GM23338 (cell line): ENCODE measurements around the gene RGS19. TPM values are rescaled to one million over a fixed set of nuclear protein-coding genes. Genes with fewer than 3 reads are reported as not detected.

Source experiments
- ATAC-seq: fragments of 200-7000 bp; cut with Tn5 transposase; 3 replicates; pipeline ENCODE4 v1.9.1; 2020
- DNase-seq: peaks from one replicate; pipeline ENCODE4 v3.0.0-alpha.2; 2015; ENCODE audit warnings: low spot score
- H2AFZ ChIP-seq: fragments of 200-600 bp; sonication (generic); 2 replicates; pipeline ENCODE4 v1.8.0; 2016; ENCODE audit warnings: antibody characterized with exemption, mild to moderate bottlenecking, moderate library complexity
- H3F3A ChIP-seq: fragments of 200-600 bp; sonication (generic); replicated peaks from 2 replicates; pipeline ENCODE4 v1.8.0; 2017; ENCODE audit warnings: antibody characterized with exemption, mixed run types, low read depth
- H3K27ac ChIP-seq: fragments of 200-600 bp; sonication (generic); 2 replicates; pipeline ENCODE4 v1.6.1; 2016; ENCODE audit warnings: low read depth
- H3K27me3 ChIP-seq: fragments of 200-600 bp; sonication (generic); 2 replicates; pipeline ENCODE4 v1.8.0; 2016; ENCODE audit warnings: mild to moderate bottlenecking, mixed run types, moderate library complexity; ENCODE audit not compliant: insufficient read depth
- H3K36me3 ChIP-seq: fragments of 200-600 bp; sonication (generic); 2 replicates; pipeline ENCODE4 v1.8.0; 2016; ENCODE audit warnings: mild to moderate bottlenecking; ENCODE audit not compliant: insufficient read depth
- H3K4me1 ChIP-seq: fragments of 200-600 bp; sonication (generic); 2 replicates; pipeline ENCODE4 v1.8.0; 2016; ENCODE audit warnings: mild to moderate bottlenecking, moderate library complexity; ENCODE audit not compliant: insufficient read depth
- H3K4me2 ChIP-seq: fragments of 200-600 bp; sonication (generic); 2 replicates; pipeline ENCODE4 v1.7.1; 2017; ENCODE audit warnings: mixed run types
- H3K4me3 ChIP-seq: fragments of 200-600 bp; sonication (generic); 2 replicates; pipeline ENCODE4 v1.6.1; 2016; ENCODE audit warnings: mixed run types
- H3K79me2 ChIP-seq: fragments of 200-600 bp; sonication (generic); replicated peaks from 2 replicates; pipeline ENCODE4 v1.8.0; 2017; ENCODE audit warnings: mild to moderate bottlenecking; ENCODE audit not compliant: insufficient read depth
- H3K9me2 ChIP-seq: fragments of 200-600 bp; sonication (generic); 2 replicates; pipeline ENCODE4 v1.8.0; 2017; ENCODE audit not compliant: insufficient read depth
- H4K20me1 ChIP-seq: fragments of 200-600 bp; sonication (generic); replicated peaks from 2 replicates; pipeline ENCODE4 v1.8.0; 2017; ENCODE audit warnings: mild to moderate bottlenecking; ENCODE audit not compliant: insufficient read depth
- H3K27ac Mint-ChIP-seq: 2 replicates; pipeline ENCODE4 v1.8.0; 2020; ENCODE audit warnings: inconsistent platforms, mild to moderate bottlenecking, moderate library complexity, mixed read lengths
- H3K27me3 Mint-ChIP-seq: 3 replicates; pipeline ENCODE4 v1.8.0; 2022; ENCODE audit warnings: low read depth, mild to moderate bottlenecking, moderate library complexity, mixed read lengths, inconsistent platforms; ENCODE audit not compliant: insufficient read depth, poor library complexity
- H3K36me3 Mint-ChIP-seq: 3 replicates; pipeline ENCODE4 v1.8.0; 2021; ENCODE audit warnings: low read depth, mild to moderate bottlenecking, inconsistent platforms, moderate library complexity, mixed read lengths
- H3K4me1 Mint-ChIP-seq: 3 replicates; pipeline ENCODE4 v1.8.0; 2020; ENCODE audit warnings: mild to moderate bottlenecking, inconsistent platforms, mixed read lengths
- H3K4me3 Mint-ChIP-seq: 3 replicates; pipeline ENCODE4 v1.8.0; 2021; ENCODE audit warnings: moderate library complexity, mild to moderate bottlenecking, inconsistent platforms, mixed read lengths
- H3K9me3 Mint-ChIP-seq: 3 replicates; pipeline ENCODE4 v1.8.0; 2020; ENCODE audit warnings: moderate library complexity, mild to moderate bottlenecking, inconsistent platforms, mixed read lengths
- CREB1 ChIP-seq: fragments of 250-450 bp; sonication (Bioruptor Pico); IDR thresholded peaks from 2 replicates; pipeline ENCODE4 v1.5.0; 2020; ENCODE audit warnings: low read depth, mild to moderate bottlenecking, moderate library complexity
- CTCF ChIP-seq, 2 experiments: fragments of 200-600 bp in 1 of 2; sonication (generic) in 1 of 2; conservative IDR thresholded peaks; 2 replicates each; pipeline versions ENCODE4 v1.5.1 to v1.6.1; 2016 to 2017; ENCODE audit warnings: antibody characterized with exemption in 2 of 2, low read depth in 2 of 2, mild to moderate bottlenecking in 2 of 2, moderate library complexity in 1 of 2
- EZH2 ChIP-seq: fragments of 200-600 bp; sonication (generic); IDR thresholded peaks from one replicate; pipeline ENCODE4 v1.8.0; 2017; ENCODE audit warnings: antibody characterized with exemption, mild to moderate bottlenecking, low read depth; ENCODE audit not compliant: unreplicated experiment
- EZH2phosphoT487 ChIP-seq: fragments of 200-600 bp; sonication (generic); IDR thresholded peaks from one replicate; pipeline ENCODE4 v1.8.1; 2018; ENCODE audit warnings: antibody characterized with exemption; ENCODE audit not compliant: unreplicated experiment
- NANOG ChIP-seq: IDR thresholded peaks from 2 replicates; pipeline ENCODE4 v1.6.1; 2016; ENCODE audit warnings: antibody characterized with exemption, borderline replicate concordance
- ZNF114 ChIP-seq: fragments of 250-450 bp; sonication (Bioruptor Pico); IDR thresholded peaks from 2 replicates; pipeline ENCODE4 v1.5.0; 2020; ENCODE audit warnings: mild to moderate bottlenecking, moderate library complexity
- ZNF331 ChIP-seq: fragments of 250-450 bp; sonication (Bioruptor Pico); IDR thresholded peaks from 2 replicates; pipeline ENCODE4 v1.5.0; 2020; ENCODE audit warnings: low read depth, mild to moderate bottlenecking, moderate library complexity
- polyA plus RNA-seq: library from polyadenylated mRNA; unstranded; fragments of >200 nt; fragmentation: Nextera tagmentation; extraction: Ambion mirVana; gene quantifications from 2 replicates; pipeline ENCODE4 v1.2.1, GENCODE V29; 2016
- total RNA-seq: library from RNA; depleted of rRNA; stranded (reverse); fragments of >200 nt; shearing (Covaris generic); gene quantifications from 2 replicates; pipeline ENCODE4 v1.2.3, GENCODE V29; 2014

Gene RGS19
- total and polyA plus RNA-seq, 2 experiments from 2014 or later, result 13.1 to 19.7 TPM

- Histone ChIP-seq H3K4me2 (no peak overlapping the region), H3K27me3 (peaks cover 80% of the 10 kb centered on the region), H3K79me2 (no peaks in the 10 kb centered on the region), H4K20me1 (no peaks in the 10 kb centered on the region), H3K4me3 (no peak overlapping the region), H2AFZ (no peak overlapping the region), H3K36me3 (no peaks in the 10 kb centered on the region), H3F3A (0 out of 2 replicates have a peak, but pooled peaks cover 10% of the 10 kb centered on the region), H3K4me1 (peaks cover 15% of the 10 kb centered on the region), H3K9me2 (no peaks in the 10 kb centered on the region), H3K27ac (no peak overlapping the region)
- H3K36me3 Mint-ChIP-seq, result no peaks in the 10 kb centered on the region; the same call in 2 of the 3 replicates
- H3K27ac Mint-ChIP-seq, result no peak overlapping the region
- ATAC-seq (no peak), DNase-seq (no peak)
- TF ChIP-seq CREB1 (CRISPR knock-in tag), result no peak
- TF ChIP-seq ZNF114 (CRISPR knock-in tag), result no peak
- no peak for TF ChIP-seq EZH2phosphoT487
- no peak for TF ChIP-seq EZH2
- no peak for TF ChIP-seq NANOG
- TF ChIP-seq CTCF (conservative IDR thresholded peaks at IDR 0.05; ENCODE audit: low read depth in 2 of 2), result no peak
- no peak for TF ChIP-seq ZNF331 (CRISPR knock-in tag)
- no peak overlapping the region for H3K4me3 Mint-ChIP-seq
- H3K9me3 Mint-ChIP-seq, result no peaks in the 10 kb centered on the region
- peaks cover 70% of the 10 kb centered on the region for H3K27me3 Mint-ChIP-seq
- peaks cover 16% of the 10 kb centered on the region for H3K4me1 Mint-ChIP-seq
Observed at GRCh38 chr20:64047046-64047389, 32.3 kb downstream of the RGS19 start.

- no peak for ATAC-seq
- no peak overlapping the region for H3K4me3 Mint-ChIP-seq
- peaks cover 89% of the 10 kb centered on the region for H3K27me3 ChIP-seq
- no peaks in the 10 kb centered on the region for H3K79me2 ChIP-seq
- H3K9me2 ChIP-seq, result no peaks in the 10 kb centered on the region
- H3K4me1 Mint-ChIP-seq, result peaks cover 16% of the 10 kb centered on the region
- H3K36me3 Mint-ChIP-seq, result no peaks in the 10 kb centered on the region; the same call in 2 of the 3 replicates
- no peaks in the 10 kb centered on the region for H3K9me3 Mint-ChIP-seq
- no peaks in the 10 kb centered on the region for H4K20me1 ChIP-seq
- H3F3A ChIP-seq, result 0 out of 2 replicates have a peak, but pooled peaks cover 10% of the 10 kb centered on the region
- peaks cover 69% of the 10 kb centered on the region for H3K27me3 Mint-ChIP-seq
- peak; percentile 27 for DNase-seq
- H3K27ac Mint-ChIP-seq, result no peak overlapping the region
- peaks cover 23% of the 10 kb centered on the region for H3K4me1 ChIP-seq
- H3K36me3 ChIP-seq, result no peaks in the 10 kb centered on the region
- H3K4me3 ChIP-seq, result no peak overlapping the region
- no peak overlapping the region for H2AFZ ChIP-seq
- no peak for TF ChIP-seq EZH2phosphoT487
- peak overlapping the region; percentile 55 for H3K4me2 ChIP-seq
- H3K27ac ChIP-seq, result no peak overlapping the region
Observed at GRCh38 chr20:64045346-64046011, 33.8 kb downstream of the RGS19 start.
